GM18909 (cell line): ENCODE results near the gene SLX4IP.

ENCODE experiments used
- ATAC-seq: cut with Tn5 transposase; IDR thresholded peaks from one replicate; pipeline ENCODE4 v1.9.1; 2021; ENCODE audit warnings: mild to moderate bottlenecking; ENCODE audit not compliant: unreplicated experiment, poor library complexity

Gene SLX4IP

DNA sequence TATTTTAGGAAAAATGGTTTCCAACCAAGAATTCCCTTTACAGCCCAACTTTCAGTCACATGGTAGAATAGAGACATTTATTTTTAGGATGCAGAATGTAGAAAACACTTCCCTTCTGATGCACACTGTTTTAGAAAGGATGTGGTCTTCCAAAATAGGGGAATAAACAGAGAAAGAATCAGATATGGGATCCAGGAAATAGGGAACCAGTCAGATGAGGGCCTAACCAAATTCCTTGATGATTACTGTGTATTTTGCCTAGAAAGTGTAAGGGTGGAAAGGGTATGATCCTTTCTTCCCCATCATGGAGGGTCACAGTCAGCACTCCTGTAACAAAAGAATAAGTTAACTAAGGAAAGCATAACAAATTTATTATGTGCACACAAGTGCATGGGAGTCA is 27.4 kb downstream of the SLX4IP start:
- ATAC-seq = no peak

DNA sequence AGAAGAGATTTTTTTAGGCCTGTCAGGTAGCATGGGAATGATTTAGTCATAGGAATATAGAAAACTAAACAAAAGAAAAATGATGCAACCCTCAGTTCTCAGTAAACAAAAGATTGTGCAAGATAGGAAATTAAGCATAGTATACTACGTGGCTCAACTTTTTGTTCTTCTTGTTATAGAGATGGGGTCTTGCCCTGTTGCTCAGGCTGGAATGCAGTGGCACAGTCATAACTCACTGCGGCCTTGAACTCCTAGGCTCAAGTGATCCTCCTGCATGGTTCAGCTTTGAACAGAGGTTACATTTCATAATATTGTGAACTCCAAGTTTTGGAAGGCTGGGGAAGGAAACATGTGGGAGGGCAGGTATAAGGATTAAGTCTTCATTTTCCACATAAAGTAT is 28.5 kb downstream of the SLX4IP start:
- no peak for ATAC-seq

DNA sequence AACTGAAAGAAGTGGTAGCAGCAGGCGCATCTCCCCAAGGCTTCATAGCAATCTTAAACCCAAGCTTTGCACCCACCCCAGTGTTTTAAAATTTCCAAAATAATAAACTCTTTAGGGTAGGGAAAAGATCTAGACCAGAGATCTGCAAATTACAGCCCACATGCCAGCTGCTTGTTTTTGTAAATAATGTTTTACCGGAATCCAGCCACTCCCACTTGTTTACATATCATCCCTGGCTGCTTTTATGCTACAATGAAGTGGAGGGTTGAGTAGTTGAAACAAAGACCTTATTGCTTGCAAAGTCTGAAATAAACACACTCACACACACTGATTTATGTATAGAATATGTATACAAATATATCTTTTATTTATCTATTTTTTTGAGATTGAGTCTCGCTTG is 30.0 kb downstream of the SLX4IP start:
- ATAC-seq = no peak

DNA sequence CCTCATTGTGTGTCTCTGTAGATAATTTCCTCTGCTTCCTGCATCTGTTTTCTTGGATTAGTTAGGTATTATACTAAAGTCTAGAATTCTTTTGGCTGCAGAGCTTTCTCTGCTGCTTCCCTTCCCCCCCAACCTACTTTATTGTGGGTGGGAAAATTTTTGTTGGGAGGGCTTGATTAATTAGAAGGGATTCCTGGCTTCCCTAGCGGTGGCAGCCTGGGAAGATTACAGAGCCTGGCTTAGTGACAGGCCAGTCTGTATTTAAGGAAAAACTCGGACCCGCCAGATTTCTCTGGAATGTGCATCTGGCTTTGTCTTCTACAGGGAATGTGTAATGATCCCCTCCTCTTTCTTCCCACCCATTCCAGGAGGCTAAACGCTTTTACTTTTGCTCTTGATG is 31.2 kb downstream of the SLX4IP start:
- no peak for ATAC-seq

DNA sequence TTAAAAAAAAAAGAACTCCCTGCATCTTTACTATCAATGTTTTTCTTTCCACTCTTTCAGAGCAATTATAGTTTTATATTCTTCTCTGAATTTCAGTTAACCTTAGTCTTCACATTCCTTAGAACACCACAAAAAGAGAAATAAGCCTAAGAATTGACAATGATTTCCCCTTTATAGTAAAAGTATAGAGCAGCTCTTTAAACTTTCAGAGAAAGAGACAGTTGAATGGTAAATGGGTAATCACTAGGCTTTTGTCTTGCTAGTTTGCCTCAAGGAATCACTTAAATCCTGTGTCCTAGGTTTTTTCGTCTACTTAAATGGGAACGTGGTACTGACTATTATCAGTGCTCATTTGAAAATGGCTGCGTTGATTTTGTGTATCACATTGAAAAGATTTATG is 31.8 kb downstream of the SLX4IP start:
- no peak for ATAC-seq

DNA sequence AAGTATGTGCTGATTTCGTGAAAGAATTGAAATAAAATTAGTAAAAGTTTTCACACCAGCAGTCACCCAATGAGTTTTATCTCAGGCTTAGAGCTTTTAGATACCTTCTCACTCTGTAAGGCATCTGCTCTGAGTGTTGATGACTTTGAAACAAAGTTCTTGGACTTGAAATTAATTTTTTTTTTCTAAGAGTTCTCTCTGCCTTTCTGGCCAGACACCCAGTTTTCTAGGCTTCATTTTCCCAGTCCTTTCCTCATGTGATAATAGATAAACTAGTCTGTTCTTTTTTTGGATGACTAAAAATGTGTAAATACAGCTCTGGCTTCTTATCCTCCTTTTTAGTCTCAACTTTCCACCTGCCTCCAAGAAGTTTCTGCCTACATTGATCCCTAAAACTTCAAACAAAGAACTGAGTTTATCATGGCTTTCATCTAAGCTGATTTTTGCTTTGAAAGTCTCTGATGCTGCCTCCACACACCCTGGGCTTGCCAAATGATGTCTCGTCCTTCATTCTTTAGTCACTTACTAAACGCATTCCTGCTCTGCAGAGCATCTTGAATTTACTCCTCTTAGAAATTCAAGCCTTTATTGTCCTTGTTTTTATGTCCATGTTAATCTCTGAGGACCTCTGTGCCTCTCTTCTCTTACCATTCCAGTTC is 32.7 kb downstream of the SLX4IP start:
- ATAC-seq = no peak

DNA sequence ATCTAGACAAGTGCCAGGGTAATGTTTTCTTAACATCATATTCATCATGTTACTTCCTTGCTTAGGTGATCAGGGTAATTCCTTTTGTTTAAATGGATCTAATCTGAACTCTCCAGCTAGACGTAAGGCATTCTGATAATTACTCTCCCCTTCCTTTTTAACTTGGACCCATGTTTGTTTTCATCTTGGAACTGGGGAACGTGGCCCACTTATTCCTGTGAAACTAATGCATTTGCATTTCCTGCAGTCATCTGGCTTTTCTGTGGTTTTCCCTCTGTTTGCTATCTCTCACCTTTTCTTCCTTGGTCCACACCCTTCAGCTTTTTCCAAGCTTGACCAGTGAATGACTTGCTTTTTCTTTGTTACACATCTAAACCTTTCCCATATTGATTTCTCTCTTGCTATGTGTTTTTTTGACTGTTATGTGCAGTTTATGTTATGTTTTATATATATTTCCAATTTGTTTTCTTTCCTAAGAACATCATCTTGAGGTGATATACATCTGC is 33.3 kb downstream of the SLX4IP start:
- ATAC-seq = no peak

DNA sequence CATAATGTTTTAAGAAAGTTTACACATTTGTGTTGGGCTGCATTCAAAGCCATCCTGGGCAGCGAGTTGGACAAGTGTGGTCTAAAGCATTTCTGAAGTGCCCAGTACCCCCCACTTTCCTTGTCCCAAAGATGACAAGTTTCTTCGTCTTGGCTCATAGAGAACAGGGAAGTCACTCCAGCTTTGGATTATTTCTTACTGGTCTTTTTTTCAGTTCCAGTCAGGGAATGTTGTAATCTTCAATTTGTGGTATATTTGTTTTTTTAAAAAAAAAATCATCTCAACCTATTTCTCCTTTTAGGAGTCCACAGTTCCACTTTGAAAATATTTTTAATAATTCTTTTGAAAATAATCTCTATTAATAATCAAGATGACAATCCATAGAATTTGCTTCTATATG is 34.0 kb downstream of the SLX4IP start:
- no peak for ATAC-seq

DNA sequence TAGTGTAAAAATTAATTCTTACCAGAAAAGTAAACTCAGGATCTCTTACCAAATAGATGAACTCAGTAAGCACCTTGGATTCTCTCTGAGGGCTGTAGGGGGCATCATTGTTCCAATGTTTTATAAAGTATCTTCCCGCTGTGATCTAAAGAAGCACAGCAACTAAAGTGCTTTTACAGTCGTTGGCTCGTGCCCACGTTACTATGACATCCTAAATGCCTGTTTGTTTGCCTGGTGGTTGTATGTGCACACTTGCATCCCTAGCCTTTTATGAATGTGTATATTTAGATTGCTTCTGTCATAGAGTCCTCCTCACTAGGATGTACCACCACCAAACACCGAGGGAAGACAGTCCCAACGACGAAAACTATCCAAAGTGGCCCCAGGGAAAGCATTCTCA is 34.5 kb downstream of the SLX4IP start:
- ATAC-seq = peak; percentile 68

DNA sequence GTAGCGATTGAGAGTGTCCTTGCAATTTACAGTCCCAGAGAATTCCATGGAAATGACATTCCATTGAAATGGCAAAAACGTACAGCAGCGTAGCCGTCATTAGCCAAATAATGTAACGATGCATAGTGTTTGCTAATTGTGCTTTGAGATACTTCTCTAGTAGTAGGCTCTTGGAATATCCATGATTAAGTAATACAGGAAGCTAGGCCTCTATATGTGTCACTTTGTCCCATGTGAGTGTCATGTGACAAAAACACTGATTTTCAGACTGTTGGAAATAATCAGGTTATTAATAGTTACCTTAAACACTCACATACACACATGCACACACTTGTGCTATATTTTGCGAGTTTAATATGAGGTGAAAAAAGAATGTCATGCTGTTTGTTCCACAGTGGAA is 35.2 kb downstream of the SLX4IP start:
- ATAC-seq = no peak

DNA sequence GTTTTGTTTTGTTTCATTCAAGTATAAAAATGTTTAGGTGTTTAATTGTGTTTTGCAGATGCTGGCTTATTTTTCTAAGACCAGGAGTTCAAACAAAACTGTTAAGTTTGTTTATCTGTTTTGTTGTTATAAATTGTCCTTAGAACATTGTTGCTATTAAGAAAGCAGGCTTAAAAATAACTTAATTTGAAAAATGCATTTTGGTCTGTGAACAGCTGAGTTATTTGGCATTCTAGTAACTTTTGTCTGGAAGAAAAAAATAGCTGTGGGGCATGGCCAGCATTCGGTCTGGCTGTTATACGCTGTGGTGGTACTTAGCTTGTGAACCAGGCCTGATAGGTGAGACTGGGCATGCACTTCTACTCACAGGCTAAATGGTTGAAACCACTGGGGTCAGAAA is 37.8 kb downstream of the SLX4IP start:
- ATAC-seq = no peak

DNA sequence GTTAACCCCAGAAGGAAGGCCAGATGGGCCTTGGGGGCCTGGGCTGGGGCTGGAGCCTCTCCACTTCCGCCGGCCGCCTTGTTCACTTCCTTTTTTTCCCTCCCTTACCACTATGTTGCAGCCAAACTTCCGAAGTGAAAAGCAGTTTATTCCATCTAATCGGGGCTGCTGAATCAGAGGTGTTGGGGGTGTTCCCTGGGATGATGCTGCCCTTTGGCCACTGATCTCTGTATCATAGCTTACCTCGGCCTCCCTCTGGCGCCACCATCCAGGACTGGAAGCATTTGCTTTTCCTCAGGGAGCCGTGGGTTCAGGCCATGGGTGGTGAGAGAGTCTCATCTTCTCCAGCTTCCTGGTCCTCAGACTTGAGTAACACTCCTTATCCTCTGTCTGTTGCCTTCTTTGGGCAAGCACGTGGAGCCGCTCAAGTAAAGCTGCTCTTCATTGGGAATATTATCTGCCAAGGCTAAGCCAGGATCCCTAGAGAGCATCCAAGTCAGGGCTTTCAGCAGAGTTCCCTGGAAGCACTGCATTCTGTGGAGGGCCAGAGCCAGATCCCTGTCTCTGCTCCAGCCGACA is 39.6 kb downstream of the SLX4IP start:
- no peak for ATAC-seq

DNA sequence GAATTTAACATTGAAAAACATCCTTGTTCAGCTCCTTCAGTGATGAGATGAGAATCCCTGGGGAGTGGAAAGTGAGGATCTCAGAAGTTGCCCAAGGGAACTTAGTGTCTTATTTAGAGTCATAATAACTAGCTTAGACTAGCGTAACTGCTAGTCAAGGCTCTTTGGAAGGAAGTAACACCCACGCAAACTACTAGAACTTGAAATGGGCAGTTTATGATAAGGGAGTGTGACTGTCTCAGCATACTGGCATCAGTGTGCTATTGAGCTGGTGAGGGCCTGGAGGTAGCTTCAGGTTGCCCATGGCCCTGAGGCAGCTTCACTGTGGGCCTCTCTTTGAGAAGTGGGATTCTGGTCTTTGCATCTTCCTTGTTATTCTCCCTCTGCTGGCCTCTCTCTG is 40.1 kb downstream of the SLX4IP start:
- no peak for ATAC-seq

DNA sequence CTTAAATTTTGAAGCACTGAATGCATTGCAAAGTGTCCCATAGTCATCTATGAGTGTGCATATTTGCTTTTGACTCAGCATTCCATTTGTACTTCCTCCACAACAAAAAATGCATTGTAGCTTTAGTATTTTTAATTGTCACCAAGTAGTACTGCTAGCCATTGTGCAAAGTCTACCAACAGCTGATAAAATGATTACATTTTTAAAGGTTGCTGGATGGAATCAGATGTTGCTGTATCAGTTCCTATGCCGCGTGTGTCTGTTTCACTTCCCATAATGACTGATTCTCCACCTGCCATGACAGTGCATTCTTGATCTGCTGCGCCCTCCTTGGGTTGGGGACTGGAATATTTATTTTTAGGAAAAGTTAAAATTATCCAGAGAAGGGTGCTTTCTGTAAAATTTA is 41.2 kb downstream of the SLX4IP start:
- peak; percentile 82 for ATAC-seq

DNA sequence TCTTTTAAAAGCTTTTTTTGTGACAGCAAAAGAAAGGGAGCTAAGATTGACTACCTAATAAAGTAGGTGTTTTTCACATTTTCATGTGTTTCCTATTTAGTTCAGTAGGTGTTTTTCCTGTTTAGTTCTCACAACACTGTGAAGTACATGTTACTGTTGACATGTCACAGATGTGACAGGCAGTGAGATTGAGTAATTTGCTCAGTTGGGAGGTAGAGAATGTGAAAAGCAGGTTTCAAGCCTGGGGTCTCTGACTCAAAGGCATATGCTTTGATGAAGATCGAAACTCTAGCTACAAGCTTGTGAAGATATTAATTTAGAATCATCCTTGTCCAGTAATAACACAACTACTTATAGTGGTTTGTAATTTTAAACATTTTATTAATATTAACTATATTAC is 43.1 kb downstream of the SLX4IP start:
- peak; percentile 76 for ATAC-seq

DNA sequence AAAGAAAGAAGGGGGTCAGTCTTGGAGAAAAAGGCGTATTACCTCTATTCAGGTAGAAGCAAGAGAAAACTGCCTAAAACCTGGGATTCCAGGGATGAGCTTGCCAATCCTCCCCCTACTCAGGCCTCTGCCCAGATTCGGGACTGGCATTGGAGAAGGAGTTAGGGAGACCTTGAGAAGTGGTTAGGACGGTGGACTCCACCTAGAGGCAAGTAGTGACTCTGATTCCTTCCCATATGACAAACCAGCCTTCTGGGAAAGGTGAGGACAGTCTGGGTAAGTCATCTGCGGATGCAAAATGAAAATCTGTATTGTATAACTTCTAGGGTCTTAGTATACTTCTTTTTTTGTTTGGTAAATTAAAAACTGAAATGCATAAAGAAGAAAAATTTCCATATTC is 43.8 kb downstream of the SLX4IP start:
- no peak for ATAC-seq

DNA sequence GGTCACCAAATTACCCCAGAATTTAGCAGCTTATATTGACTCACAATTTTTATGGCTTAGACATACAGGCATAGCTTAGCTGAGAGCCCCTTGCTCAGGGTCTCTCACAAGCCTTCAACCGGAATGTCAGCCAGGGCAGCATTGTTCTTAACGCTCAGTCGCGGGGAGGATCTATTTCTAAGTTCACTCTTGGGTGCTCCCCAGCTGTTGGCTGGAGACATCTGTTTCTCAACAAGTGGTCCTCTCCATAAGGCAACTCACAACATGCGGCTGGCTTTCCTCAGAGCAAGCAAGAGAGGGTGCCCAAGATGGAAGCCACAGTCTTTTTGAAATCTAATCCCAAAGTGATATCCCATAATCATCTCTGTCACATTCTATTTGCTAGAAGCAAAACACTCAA is 46.6 kb downstream of the SLX4IP start:
- ATAC-seq = no peak

DNA sequence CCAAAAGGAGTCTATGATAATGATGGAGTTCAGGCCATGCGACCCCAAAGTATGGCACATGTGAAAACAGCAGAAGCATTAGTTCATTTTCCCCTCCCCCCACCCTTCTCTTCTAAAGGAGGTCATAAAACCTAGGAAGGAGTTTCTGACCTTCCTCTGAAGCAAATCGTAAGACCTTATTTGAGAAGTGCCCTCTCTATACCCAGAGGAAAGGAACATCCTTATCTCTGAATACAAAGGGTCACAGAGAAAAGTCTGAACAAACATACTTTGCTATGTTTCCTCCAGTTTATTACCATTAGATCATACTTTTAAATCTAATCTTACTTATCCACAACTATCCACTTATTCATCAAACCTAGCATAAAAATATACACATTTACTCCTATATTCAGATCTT is 48.6 kb downstream of the SLX4IP start:
- ATAC-seq = no peak

DNA sequence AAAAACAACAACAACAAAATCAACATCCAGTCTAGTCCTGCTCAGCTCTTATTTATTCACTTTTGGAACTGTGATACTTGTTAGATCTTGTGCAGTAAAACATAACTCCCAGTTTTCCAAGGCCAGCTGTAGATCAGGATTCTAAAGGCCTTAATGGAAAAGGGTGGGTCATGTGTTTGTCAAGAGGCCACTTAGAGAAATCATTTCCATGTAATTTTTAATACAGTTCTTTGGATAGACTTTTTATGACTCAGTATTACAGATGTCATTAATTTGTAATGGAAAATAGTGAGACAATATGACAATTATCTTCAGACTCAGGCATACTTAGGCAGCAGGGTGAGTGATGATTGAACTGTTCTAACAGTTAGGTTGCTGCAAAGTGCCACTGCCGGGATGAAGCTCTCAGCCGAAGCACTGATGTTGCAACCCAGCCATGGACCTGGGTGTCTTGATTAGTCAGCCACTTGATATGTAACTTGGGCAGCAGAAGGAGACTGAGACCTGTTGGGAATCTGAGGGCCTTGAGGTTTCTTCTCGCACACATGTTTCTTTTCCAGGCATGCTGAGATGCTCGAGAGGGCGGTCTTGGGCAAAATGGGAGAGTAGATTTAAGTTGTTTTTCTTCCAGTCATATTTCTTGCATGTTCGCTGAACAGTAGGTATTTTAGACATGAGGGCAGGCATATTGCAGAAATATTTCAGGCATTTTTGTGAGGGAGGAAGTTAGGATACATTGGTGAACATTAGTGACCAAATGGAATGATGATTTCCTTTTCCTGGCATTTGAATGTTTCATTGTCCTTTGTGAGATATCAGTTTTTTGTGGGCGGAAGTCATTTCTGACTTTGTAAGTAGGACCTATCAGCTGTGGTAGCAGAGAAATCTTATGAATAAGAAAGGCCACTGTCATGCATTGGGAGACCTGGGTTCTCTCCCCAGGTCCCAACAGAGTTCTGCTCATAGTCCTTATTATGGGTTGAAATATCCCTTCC is 52.3 kb downstream of the SLX4IP start:
- ATAC-seq = no peak

DNA sequence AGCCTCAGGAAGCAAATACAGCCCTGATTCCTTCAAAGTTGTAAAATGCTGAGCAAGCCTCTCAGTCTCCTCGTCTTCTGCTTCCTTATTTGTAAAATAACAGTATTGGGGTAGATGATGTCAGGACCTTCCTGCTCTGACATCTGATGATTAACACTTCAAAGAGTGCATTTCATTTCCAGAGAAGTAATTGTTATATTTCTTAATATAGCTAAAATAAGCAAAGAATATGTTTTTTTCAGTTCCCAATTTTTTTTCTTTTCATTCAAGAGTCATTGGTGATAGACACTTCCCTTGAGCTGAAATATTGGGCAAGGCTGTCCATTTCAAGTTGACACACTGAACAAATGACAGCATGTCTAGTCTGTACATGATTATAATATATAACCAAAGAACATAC is 53.4 kb downstream of the SLX4IP start:
- no peak for ATAC-seq

DNA sequence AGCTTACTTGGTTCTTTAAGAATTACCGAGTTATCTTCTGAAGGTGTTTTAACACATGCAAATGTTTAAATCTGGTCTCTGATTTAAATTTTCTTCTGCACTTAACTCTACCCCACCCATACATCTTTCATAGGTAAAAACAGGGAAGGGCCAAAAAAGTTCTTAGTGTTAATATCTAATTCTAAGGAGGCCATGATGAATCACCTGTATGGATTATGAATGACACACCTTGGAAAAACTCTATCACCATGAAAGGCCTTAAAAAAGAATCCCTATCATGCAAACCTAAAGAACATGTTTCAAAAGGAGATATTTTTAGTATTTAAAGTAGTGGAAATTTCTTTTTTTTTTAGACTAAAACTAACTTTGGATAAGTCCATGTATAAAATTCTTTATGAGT is 54.7 kb downstream of the SLX4IP start:
- ATAC-seq = no peak
